ENCODE results near the gene CST4. TPM values are rescaled to one million over a fixed set of nuclear protein-coding genes. Genes with fewer than 3 reads are reported as not detected.
"Not testable (repeated sequence)": the region's sequence is repeated elsewhere in the genome, so short reads cannot be mapped to it uniquely, and the experiment has no call there.

Gene CST4
- total RNA-seq, 2 donors from 2014 or later, result not detected

DNA sequence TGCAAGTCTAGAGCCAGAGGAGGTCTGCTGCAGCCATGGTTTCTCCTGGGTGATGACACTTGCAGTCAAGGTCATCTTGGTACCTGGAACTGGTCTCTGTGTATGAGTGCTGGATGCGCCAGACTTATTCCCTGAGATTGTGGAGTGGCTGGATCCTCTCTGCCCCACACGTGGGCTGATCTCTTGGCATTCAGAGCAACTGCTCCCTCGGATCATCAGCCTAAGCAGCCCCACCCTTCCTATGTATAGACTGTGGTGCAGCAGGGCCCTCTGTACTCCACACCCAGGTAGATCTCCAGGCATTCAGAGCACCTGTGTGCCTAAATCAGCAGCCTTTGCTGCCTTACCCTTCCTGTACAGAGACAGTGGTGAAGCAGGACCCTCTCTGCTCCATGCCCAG, 12.1 kb upstream of the CST4 start:
- no peak for DNase-seq
- Mint-ChIP-seq H3K27ac (no peak overlapping the region), H3K27me3 (no peaks in the 10 kb centered on the region), H3K4me1 (no peaks in the 10 kb centered on the region), H3K4me3 (no peak overlapping the region), H3K36me3 (ENCODE audit: low read depth) (no peaks in the 10 kb centered on the region)
- H3K9me3 ChIP-seq (ENCODE audit: control insufficient read depth, low read length, poor library complexity, severe bottlenecking), result no peaks in the 10 kb centered on the region
- no peak for ATAC-seq

DNA sequence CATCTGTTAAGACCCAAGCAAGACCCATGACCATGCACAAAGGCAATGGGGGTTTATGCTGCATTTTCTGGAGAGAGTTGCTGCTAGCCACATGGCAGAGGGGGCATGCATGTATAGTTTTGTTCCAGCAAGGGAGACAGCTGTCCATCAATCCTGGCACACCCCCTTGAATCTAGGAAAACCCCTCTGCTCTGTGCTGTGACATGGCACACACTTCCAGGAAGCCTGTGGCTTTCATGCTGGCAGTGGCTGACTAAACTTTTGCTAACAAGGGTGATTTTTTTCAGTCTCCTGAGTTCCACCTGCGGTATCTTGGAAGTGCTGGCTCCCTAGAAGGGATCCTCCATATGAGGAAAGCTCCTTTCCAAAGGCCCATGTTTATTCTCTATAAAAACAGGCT, 9.1 kb upstream of the CST4 start:
- Mint-ChIP-seq H3K36me3 (ENCODE audit: low read depth) (no peaks in the 10 kb centered on the region), H3K27ac (no peak overlapping the region), H3K27me3 (peaks cover 15% of the 10 kb centered on the region), H3K4me1 (no peaks in the 10 kb centered on the region), H3K4me3 (no peak overlapping the region)
- no peak for DNase-seq
- ATAC-seq, result no peak
- no peaks in the 10 kb centered on the region for H3K9me3 ChIP-seq (ENCODE audit: control insufficient read depth, low read length, poor library complexity, severe bottlenecking)

DNA sequence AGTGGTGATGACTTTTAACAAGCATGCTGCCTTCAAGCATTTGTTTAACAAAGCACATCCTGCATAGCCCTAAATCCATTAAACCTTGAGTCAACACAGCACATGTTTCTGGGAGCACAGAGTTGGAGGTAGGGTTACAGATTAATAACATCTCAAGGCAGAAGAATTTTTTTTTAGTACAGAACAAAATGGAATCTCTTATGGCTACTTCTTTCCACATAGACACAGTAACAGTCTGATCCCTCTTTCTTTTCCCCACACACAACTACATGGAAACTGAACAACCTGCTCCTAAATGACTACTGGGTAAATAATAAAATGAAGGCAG, 6.2 kb upstream of the CST4 start:
- H3K9me3 ChIP-seq (ENCODE audit: control insufficient read depth, low read length, poor library complexity, severe bottlenecking); H3K27ac Mint-ChIP-seq; ATAC-seq; H3K4me3 Mint-ChIP-seq; H3K36me3 Mint-ChIP-seq (ENCODE audit: low read depth); H3K4me1 Mint-ChIP-seq; DNase-seq: not testable (repeated sequence)
- H3K27me3 Mint-ChIP-seq, result peaks cover 30% of the 10 kb centered on the region

DNA sequence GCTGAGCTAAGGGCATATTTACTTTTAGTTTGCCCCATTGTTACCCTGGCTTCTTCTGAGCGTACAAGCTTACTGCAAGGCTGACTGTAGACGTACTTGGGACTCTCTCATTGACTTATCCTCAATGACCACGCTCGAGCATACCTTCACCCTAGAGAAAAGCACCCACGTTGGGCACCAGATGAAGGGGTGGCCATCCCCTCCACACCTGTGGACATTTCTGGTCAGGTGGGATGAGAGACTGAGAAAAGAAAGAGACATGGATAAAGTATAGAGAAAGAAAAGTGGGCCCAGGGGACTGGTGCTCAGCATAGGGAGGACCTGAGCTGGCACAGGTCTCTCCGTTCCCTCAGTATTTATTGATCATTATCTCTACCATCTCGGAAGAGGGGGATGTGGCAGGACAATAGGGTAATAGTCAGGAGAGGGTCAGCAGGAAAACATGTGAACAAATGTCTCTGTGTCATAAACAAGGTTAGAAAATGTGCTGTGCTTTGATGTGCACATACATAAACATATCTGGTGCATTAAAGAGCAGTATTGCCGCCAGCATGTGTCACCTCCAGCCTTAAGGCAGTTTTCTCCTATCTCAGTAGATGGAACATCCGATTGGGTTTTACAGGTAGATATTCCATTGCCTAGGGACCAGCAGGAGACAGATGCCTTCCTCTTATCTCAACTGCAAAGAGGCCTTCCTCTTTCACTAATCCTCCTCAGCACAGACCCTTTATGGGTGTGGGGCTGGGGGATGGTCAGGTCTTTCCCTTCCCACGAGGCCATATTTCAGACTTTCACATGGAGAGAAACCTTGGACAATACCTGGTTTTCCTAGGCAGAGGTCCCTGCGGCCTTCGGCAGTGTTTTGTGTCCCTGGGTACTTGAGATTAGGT, 5.6 kb upstream of the CST4 start:
- not testable (repeated sequence) for H3K36me3 Mint-ChIP-seq (ENCODE audit: low read depth); ATAC-seq; H3K9me3 ChIP-seq (ENCODE audit: control insufficient read depth, low read length, poor library complexity, severe bottlenecking); H3K4me1 Mint-ChIP-seq; DNase-seq; H3K27ac Mint-ChIP-seq; H3K4me3 Mint-ChIP-seq
- peaks cover 30% of the 10 kb centered on the region for H3K27me3 Mint-ChIP-seq

DNA sequence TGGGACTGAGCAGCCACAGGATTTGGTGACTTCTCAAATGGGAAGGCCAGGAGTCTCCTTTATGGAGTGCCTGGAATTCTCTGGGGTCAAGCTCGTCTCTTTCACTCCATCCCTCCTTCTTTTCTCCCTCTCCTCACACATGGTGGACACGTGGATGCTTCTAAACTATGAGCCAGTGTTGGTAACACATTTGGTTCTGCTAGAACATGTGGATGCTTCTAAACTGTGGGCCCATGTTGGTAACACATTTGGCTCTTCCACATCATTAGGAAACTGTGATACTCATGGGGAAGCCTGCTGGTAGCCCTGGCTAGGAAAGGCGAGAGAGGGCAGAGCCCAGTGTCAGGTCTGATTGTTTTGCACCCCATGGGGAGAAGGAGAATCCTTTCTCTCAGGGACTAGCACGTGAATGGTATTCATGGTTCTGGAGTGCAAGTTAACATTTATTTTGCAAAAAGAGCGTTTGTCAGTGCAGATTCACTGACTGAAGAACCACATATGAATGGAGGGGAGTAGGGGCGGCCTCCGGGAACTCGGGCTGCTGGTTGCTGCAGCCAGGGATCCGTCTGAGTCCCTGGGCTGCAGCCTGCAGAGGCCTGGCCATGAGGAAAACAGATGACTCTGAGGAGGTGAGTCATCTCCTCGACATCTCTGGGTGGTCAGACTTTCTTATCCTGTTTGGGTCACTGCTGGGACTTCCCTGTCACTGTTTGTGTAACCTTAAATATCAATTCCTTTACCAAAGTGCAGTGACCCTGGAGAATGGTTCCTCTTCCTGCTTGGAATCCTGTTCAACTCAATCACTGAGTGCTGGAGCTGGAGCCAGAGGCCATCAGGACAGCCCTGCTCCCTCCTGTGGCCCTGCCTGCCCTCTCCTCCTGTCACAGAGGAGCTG, 4.1 kb upstream of the CST4 start:
- not testable (repeated sequence) for H3K27ac Mint-ChIP-seq
- peaks cover 35% of the 10 kb centered on the region for H3K27me3 Mint-ChIP-seq

DNA sequence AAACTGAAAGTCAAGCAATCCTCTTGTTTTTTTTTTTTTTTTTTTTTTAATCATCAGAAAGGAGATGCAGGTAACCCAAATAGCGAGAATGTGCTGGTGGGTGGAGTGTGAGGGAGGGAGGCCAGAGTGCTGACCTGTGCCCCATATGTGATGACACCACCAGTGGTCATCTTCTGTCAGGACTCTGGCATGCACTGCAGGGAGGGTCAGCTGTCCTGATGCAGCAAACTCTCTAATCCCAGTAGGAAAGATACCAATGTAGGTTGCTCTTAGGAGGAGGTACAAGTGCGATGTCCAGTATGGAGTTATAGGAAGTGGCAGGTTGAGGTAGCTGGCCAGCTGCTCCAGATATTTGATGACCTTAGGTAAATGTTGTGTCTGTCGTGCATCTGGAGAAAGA, 2.8 kb upstream of the CST4 start:
- ATAC-seq (no peak), DNase-seq (no peak)
- no peak overlapping the region for H3K4me3 Mint-ChIP-seq
- H3K36me3 Mint-ChIP-seq (ENCODE audit: low read depth), result no peaks in the 10 kb centered on the region
- H3K27ac Mint-ChIP-seq, result no peak overlapping the region
- H3K4me1 Mint-ChIP-seq, result no peaks in the 10 kb centered on the region
- no peaks in the 10 kb centered on the region for H3K9me3 ChIP-seq (ENCODE audit: control insufficient read depth, low read length, poor library complexity, severe bottlenecking)
- H3K27me3 Mint-ChIP-seq, result peaks cover 37% of the 10 kb centered on the region

More for the DNA sequence above, 4.1 kb upstream of the CST4 start:
- H3K36me3 Mint-ChIP-seq (ENCODE audit: low read depth); H3K4me3 Mint-ChIP-seq; H3K9me3 ChIP-seq (ENCODE audit: control insufficient read depth, low read length, poor library complexity, severe bottlenecking); ATAC-seq; DNase-seq; H3K4me1 Mint-ChIP-seq: not testable (repeated sequence)

DNA sequence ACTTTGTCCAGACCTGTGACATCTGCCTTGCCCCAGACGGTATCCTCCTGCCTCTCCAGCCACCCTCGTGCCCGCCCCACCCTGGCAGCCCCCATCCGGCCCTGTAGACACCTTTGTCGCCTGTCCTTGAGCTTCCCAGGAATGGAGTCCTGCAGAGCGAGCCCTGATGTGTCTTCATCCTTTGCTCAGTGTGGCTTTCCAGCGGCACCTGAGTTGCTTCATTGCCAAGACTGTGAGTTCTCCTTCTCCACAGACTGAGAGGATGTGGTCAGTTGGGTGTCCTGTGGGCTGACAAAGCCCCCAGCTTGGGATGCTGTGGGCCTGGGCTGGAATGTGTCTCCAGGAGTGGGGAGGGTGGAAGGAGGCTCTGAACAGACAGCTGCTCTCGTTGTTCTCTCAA, 1.7 kb upstream of the CST4 start:
- no peaks in the 10 kb centered on the region for H3K36me3 Mint-ChIP-seq (ENCODE audit: low read depth)
- no peak overlapping the region for H3K27ac Mint-ChIP-seq
- no peak for DNase-seq
- ATAC-seq, result no peak
- H3K9me3 ChIP-seq (ENCODE audit: control insufficient read depth, low read length, poor library complexity, severe bottlenecking), result no peaks in the 10 kb centered on the region
- no peaks in the 10 kb centered on the region for H3K4me1 Mint-ChIP-seq
- H3K27me3 Mint-ChIP-seq, result peaks cover 38% of the 10 kb centered on the region
- no peak overlapping the region for H3K4me3 Mint-ChIP-seq

DNA sequence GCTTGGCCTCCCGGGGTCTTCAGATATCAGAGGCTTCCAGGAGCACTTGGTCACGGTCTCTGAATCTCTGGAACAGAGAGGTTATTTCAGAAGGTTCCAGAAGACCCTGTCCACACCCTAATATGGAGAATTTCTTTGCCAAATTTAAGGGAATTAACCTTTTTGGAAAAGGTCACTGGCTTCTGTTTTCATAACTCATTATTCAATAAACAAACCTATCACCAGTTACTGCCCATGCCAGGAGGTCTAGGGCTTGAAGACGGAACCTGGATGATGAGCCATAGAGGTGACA, 507 bp upstream of the CST4 start:
- H3K4me1 Mint-ChIP-seq, result no peaks in the 10 kb centered on the region
- no peak overlapping the region for H3K27ac Mint-ChIP-seq
- H3K4me3 Mint-ChIP-seq, result no peak overlapping the region
- H3K27me3 Mint-ChIP-seq, result peaks cover 45% of the 10 kb centered on the region
- no peaks in the 10 kb centered on the region for H3K9me3 ChIP-seq (ENCODE audit: control insufficient read depth, low read length, poor library complexity, severe bottlenecking)
- ATAC-seq (no peak), DNase-seq (no peak)
- H3K36me3 Mint-ChIP-seq (ENCODE audit: low read depth), result no peaks in the 10 kb centered on the region

DNA sequence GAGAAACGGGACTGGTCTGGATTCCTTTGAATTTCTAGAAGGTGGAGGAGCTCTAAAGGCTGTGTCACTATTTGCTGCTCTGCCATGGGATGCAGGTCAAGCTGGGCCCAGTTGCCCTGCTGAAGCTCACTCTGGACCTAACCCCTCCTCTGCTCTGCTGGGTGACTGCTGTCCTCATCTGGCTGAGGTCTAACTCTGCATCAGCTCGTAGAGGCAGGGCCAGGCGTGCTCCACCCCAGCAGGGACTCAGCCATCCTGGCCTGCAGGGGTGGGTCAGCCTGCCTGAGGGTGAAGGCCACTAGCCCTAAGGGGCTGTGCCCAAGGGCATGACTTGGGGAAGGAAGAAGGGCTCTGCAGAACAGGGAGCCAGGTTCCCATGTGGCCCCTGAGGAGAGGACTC, 852 bp downstream of the CST4 start:
- no peak overlapping the region for H3K27ac Mint-ChIP-seq
- H3K9me3 ChIP-seq (ENCODE audit: control insufficient read depth, low read length, poor library complexity, severe bottlenecking), result no peaks in the 10 kb centered on the region
- H3K27me3 Mint-ChIP-seq, result peaks cover 45% of the 10 kb centered on the region
- no peak overlapping the region for H3K4me3 Mint-ChIP-seq
- H3K4me1 Mint-ChIP-seq, result no peaks in the 10 kb centered on the region
- ATAC-seq (no peak), DNase-seq (no peak)
- H3K36me3 Mint-ChIP-seq (ENCODE audit: low read depth), result no peaks in the 10 kb centered on the region

DNA sequence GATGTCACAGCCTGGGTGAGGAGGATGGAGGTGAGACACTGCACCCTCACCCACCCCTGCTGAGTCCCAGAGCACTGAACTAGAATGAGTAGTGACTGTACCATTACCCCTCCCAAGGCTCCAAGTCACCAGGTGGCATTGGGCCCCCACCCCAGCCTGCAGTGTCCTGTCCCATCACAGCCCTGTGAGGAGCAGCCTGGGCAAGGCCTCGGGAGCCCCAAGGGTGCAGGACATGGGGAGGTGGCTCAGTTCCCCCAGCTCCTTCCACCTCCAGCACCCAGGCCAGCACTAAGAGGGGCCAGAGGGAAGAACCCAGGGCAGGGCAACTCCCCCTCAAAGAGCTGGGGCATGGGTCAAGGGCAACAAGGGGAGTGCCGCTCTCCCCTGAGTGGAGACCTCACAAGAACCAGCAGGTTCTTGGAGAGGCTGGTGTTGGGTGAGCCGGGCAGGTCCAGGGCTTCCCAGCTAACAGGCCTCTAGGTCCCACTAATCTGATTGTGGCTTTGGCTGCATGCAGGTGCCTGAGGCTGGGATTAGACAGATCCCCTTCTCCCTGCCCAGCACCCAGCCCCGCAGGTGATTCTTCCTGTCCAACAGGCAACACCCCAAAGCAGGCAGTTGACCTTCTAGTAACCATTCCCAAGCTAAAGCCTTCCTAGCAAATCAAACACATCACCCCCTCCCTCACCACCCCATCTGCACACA, 2.6 kb downstream of the CST4 start:
- H3K36me3 Mint-ChIP-seq (ENCODE audit: low read depth), result no peaks in the 10 kb centered on the region
- H3K27ac Mint-ChIP-seq, result no peak overlapping the region
- H3K9me3 ChIP-seq (ENCODE audit: control insufficient read depth, low read length, poor library complexity, severe bottlenecking), result no peaks in the 10 kb centered on the region
- ATAC-seq (no peak), DNase-seq (no peak)
- no peaks in the 10 kb centered on the region for H3K4me1 Mint-ChIP-seq
- H3K4me3 Mint-ChIP-seq, result no peak overlapping the region
- peaks cover 38% of the 10 kb centered on the region for H3K27me3 Mint-ChIP-seq

DNA sequence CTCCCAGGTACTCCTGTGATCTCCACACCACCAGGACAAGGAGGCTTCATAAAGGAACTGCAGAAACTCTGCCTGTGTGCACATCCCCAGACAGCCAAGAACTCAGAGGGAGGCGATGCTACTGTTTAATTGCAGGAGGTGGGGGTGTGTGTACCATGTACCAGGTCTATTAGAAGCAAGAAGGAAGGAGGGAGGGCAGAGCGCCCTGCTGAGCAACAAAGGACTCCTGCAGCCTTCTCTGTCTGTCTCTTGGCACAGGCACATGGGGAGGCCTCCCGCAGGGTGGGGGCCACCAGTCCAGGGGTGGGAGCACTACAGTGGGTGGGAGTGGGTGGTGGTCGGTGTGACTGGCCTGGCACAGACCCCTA, 3.3 kb downstream of the CST4 start:
- not testable (repeated sequence) for ATAC-seq; H3K27ac Mint-ChIP-seq; H3K36me3 Mint-ChIP-seq (ENCODE audit: low read depth); H3K4me1 Mint-ChIP-seq; H3K9me3 ChIP-seq (ENCODE audit: control insufficient read depth, low read length, poor library complexity, severe bottlenecking); DNase-seq; H3K4me3 Mint-ChIP-seq
- peaks cover 42% of the 10 kb centered on the region for H3K27me3 Mint-ChIP-seq

DNA sequence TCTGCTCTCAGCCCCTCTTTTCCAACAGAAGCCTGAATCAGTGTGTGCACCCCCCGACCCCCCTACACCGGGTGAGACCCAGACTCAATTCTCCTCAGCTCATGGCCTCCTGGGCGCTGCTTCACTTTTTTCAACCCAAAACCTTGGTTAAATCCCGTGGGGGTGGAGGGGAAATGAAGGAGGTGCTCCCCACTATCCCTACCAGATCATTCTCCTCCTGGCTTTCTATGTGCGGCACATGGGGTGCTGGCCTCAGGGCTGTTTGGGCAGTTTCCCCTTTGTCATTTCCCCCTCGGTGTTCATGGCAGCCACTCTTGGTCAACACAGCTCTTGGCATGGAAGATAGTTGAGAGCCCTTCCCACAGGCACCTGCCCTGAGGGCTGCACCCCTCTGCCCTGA, 4.6 kb downstream of the CST4 start:
- no peaks in the 10 kb centered on the region for H3K9me3 ChIP-seq (ENCODE audit: control insufficient read depth, low read length, poor library complexity, severe bottlenecking)
- DNase-seq (no peak), ATAC-seq (no peak)
- no peak overlapping the region for H3K27ac Mint-ChIP-seq
- no peak overlapping the region for H3K4me3 Mint-ChIP-seq
- H3K4me1 Mint-ChIP-seq, result no peaks in the 10 kb centered on the region
- no peaks in the 10 kb centered on the region for H3K36me3 Mint-ChIP-seq (ENCODE audit: low read depth)
- peaks cover 55% of the 10 kb centered on the region for H3K27me3 Mint-ChIP-seq

DNA sequence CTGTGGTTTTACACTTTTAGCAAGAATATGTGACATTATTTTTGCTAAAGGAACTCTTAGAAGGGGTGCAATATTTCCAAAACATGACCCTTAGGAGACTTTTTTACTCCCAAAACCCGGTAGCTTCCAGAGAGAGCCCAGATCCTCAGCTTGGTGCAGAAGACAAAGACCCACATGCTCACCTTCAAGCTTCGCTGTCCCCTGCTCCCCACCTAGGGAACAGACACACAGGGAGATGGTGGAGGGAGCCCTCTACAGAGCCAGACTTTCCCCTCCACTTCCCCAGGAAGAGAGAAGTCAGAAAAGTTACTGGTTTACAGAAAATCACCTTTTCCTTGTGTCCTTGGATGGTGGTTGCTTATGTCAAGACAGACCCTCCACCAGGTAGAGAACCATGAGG, 5.0 kb downstream of the CST4 start:
- no peak for DNase-seq
- Mint-ChIP-seq H3K36me3 (ENCODE audit: low read depth) (no peaks in the 10 kb centered on the region), H3K4me3 (no peak overlapping the region), H3K27me3 (peaks cover 59% of the 10 kb centered on the region), H3K4me1 (no peaks in the 10 kb centered on the region), H3K27ac (no peak overlapping the region)
- no peak for ATAC-seq
- no peaks in the 10 kb centered on the region for H3K9me3 ChIP-seq (ENCODE audit: control insufficient read depth, low read length, poor library complexity, severe bottlenecking)
